ENCODE data around the gene TRPV4. TPM values are rescaled to one million over a fixed set of nuclear protein-coding genes. Genes with fewer than 3 reads are reported as not detected.

Gene TRPV4
- total and polyA plus RNA-seq, 2 donors (not counting 3 experiments of a cell fraction or from before 2014, with no cell fraction given) = 8.8 to 22.3 TPM

DNA sequence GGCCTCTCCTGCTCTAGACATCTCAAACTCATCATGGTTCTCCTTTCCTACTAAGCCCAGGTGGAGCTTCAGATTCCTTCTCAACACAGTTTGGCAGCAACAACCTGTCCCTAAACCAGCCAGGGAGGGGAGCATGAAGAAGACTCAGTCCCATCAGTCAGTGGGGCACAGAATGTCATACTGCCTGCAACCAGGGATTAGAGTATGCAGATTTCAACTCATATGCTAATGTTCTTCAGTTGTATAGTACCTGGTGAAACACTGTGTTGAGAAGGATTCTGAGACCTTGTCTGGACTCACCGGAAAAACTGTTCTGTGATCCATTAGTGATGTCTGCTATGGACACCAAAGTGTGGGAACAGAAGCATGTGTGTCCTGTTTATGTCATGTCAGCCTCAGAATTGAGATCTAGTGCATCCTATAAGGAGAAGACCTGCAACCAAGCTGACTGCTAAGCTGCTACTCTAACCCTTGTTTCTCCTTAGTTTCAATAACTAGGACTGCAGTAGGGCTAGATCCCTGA is 43.6 kb downstream of the TRPV4 start:
- intact Hi-C loops (cut with micrococcal nuclease) (no loop called here), dilution Hi-C loops (cut with MboI; ENCODE audit: extremely low pct_ligation_motif_present, low sequenced_read_pairs) (no loop called here)
- Histone ChIP-seq H3K4me3 (replicated peaks in 1 of 3; ENCODE audit: insufficient read depth in 1 of 3, low read depth in 1 of 3, low read length in 3 of 3) (no peak overlapping the region), H3K9ac (replicated peaks; ENCODE audit: extremely low read depth, insufficient read depth, low read length) (no peak overlapping the region), H3K9me3 (replicated peaks; ENCODE audit: control insufficient read depth, insufficient read depth, low read length) (no peaks in the 10 kb centered on the region), H3K4me2 (ENCODE audit: insufficient read depth, low read length) (no peak overlapping the region), H4K20me1 (replicated peaks; ENCODE audit: control insufficient read depth, extremely low read depth, insufficient read depth, low read length) (no peaks in the 10 kb centered on the region), H3K36me3 (ENCODE audit: control insufficient read depth in 2 of 2, extremely low read depth in 1 of 2, insufficient read depth in 2 of 2, low read length in 2 of 2) (peaks cover 0 to 10% of the 10 kb centered on the region in 2 experiments), H3K79me2 (ENCODE audit: control insufficient read depth, insufficient read depth, low read length) (no peaks in the 10 kb centered on the region), H3K9me1 (replicated peaks; ENCODE audit: control insufficient read depth, extremely low read depth, insufficient read depth, low read length) (no peaks in the 10 kb centered on the region), H3K4me1 (ENCODE audit: control insufficient read depth, extremely low read depth, insufficient read depth, low read length) (no peaks in the 10 kb centered on the region), H3K27ac (ENCODE audit: insufficient read depth, low read depth, low read length) (no peak overlapping the region), H3K27me3 (ENCODE audit: control insufficient read depth in 2 of 2, insufficient read depth in 2 of 2, low read length in 2 of 2) (no peaks in the 10 kb centered on the region), H2AFZ (ENCODE audit: low read depth, low read length) (no peak overlapping the region)
- ChIA-PET CTCF (no interaction called here), POLR2A (no interaction called here)
- DNase-seq (ENCODE audit: low read depth, low spot score) (no peak), FAIRE-seq (no peak)
- no TSS peak for BruUV-seq (replicated peaks)
- TF ChIP-seq MYC (IDR thresholded peaks at IDR 0.05; ENCODE audit: low read depth, low read length) (no peak), POLR2AphosphoS5 (IDR thresholded peaks at IDR 0.05; ENCODE audit: insufficient read depth, low read depth, low read length) (no peak), EZH2 (IDR thresholded peaks at IDR 0.05; ENCODE audit: borderline replicate concordance, low read depth, low read length, severe bottlenecking) (no peak), FOS (IDR thresholded peaks at IDR 0.05; ENCODE audit: borderline replicate concordance, insufficient read depth, low read length) (no peak), JUN (IDR thresholded peaks at IDR 0.05; ENCODE audit: borderline replicate concordance, insufficient read depth, insufficient read length, low read depth) (no peak), POLR2A (IDR thresholded peaks at IDR 0.05; ENCODE audit: low read depth, low read length) (no peak), GATA2 (IDR thresholded peaks at IDR 0.05; ENCODE audit: insufficient read depth, insufficient read length, low read depth, low read length) (no peak)
- TF ChIP-seq, protein P1, sequence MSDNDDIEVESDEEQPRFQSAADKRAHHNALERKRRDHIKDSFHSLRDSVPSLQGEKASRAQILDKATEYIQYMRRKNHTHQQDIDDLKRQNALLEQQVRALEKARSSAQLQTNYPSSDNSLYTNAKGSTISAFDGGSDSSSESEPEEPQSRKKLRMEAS (IDR thresholded peaks at IDR 0.05; ENCODE audit: insufficient read depth, insufficient read length) = no peak
- TF ChIP-seq, protein P2, sequence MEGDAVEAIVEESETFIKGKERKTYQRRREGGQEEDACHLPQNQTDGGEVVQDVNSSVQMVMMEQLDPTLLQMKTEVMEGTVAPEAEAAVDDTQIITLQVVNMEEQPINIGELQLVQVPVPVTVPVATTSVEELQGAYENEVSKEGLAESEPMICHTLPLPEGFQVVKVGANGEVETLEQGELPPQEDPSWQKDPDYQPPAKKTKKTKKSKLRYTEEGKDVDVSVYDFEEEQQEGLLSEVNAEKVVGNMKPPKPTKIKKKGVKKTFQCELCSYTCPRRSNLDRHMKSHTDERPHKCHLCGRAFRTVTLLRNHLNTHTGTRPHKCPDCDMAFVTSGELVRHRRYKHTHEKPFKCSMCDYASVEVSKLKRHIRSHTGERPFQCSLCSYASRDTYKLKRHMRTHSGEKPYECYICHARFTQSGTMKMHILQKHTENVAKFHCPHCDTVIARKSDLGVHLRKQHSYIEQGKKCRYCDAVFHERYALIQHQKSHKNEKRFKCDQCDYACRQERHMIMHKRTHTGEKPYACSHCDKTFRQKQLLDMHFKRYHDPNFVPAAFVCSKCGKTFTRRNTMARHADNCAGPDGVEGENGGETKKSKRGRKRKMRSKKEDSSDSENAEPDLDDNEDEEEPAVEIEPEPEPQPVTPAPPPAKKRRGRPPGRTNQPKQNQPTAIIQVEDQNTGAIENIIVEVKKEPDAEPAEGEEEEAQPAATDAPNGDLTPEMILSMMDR (IDR thresholded peaks at IDR 0.05; ENCODE audit: extremely low read depth in 1 of 2, insufficient read depth in 1 of 2, low read depth in 1 of 2, low read length in 2 of 2) = no peak

All from endothelial cell of umbilical vein (primary cell).